K562 (cell line): Measurements from ENCODE around the gene ADCY1. TPM values are rescaled to one million over a fixed set of nuclear protein-coding genes. Genes with fewer than 3 reads are reported as not detected.

Experiments used
- BDP1 ChIP-seq: IDR thresholded peaks from 3 replicates; pipeline ENCODE4 v1.6.1; 2011; ENCODE audit not compliant: insufficient read length, insufficient read depth
- FOS ChIP-seq: IDR thresholded peaks from 3 replicates; pipeline ENCODE4 v1.6.1; 2011; ENCODE audit not compliant: insufficient read length; ENCODE audit errors: extremely low read depth
- POLR3A ChIP-seq: IDR thresholded peaks from 2 replicates; pipeline ENCODE4 v1.6.1; 2011; ENCODE audit warnings: borderline replicate concordance, mild to moderate bottlenecking, moderate library complexity; ENCODE audit not compliant: insufficient read length, insufficient read depth; ENCODE audit errors: extremely low read depth
- SIN3B ChIP-seq: fragments of 450-650 bp; IDR thresholded peaks from 2 replicates; pipeline ENCODE4 v1.6.1; 2017; ENCODE audit warnings: low read depth, mild to moderate bottlenecking, moderate library complexity
- SMAD4 ChIP-seq: fragments of 250-450 bp; sonication (Bioruptor Pico); conservative IDR thresholded peaks from 2 replicates; pipeline ENCODE4 v1.8.0; 2021; ENCODE audit warnings: inconsistent platforms, mild to moderate bottlenecking, moderate library complexity
- SOX6 ChIP-seq: fragments of 450-650 bp; IDR thresholded peaks from 2 replicates; pipeline ENCODE4 v1.6.1; 2014; ENCODE audit warnings: mild to moderate bottlenecking
- SPI1 ChIP-seq: IDR thresholded peaks from 2 replicates; pipeline ENCODE4 v1.6.1; 2011; ENCODE audit warnings: low read depth, low read length, control low read depth, borderline replicate concordance
- SREBF1 ChIP-seq: fragments of 150-350 bp; IDR thresholded peaks from 2 replicates; pipeline ENCODE4 v1.6.1; 2014; ENCODE audit warnings: antibody characterized with exemption, low read depth, low read length, borderline replicate concordance
- STAT5B ChIP-seq: fragments of 250-450 bp; sonication (Bioruptor Pico); IDR thresholded peaks from 2 replicates; pipeline ENCODE4 v1.8.0; 2021; ENCODE audit warnings: mild to moderate bottlenecking, inconsistent platforms
- polyA plus RNA-seq, 8 experiments: library from polyadenylated mRNA; depleted of rRNA in 4 of 8; stranded (reverse) in 5 of 8; unstranded in 3 of 8; fragments of >200 nt; fragmentation: Nextera tagmentation in 2 of 8; fragmentation: Illumina TruSeq in 1 of 8; extraction: Ambion mirVana in 2 of 8; extraction: Trizol in 1 of 8; gene quantifications; 2 replicates each; pipeline versions ENCODE4 v1.2.1 to v1.2.3, GENCODE V29; 2011 to 2014; ENCODE audit warnings: inconsistent platforms in 1 of 8, missing spikeins in 1 of 8
- total RNA-seq, 7 experiments: library from RNA; depleted of rRNA in 6 of 7; stranded (reverse); fragments of >200 nt in 6 of 7; fragmentation: Illumina TruSeq in 2 of 7; extraction: Trizol in 2 of 7; gene quantifications; 2 replicates each; pipeline versions ENCODE4 v1.2.1 to v1.2.3, GENCODE V29; 2011 to 2021; ENCODE audit warnings: low replicate concordance in 1 of 7
- TF ChIP-seq, protein P1 (sequence below): fragments of 450-650 bp; IDR thresholded peaks from 2 replicates; pipeline ENCODE4 v1.6.1; 2017; ENCODE audit warnings: antibody characterized with exemption, mild to moderate bottlenecking
- TF ChIP-seq, protein P2 (sequence below): fragments of 450-650 bp; IDR thresholded peaks from 2 replicates; pipeline ENCODE4 v1.6.1; 2016
- TF ChIP-seq, protein P3 (sequence below): fragments of 250-450 bp; sonication (Bioruptor Pico); IDR thresholded peaks from 2 replicates; pipeline ENCODE4 v1.9.0; 2021; ENCODE audit warnings: mild to moderate bottlenecking
- TF ChIP-seq, protein P4 (sequence below): fragments of 250-450 bp; sonication (Bioruptor Pico); IDR thresholded peaks from 2 replicates; pipeline ENCODE4 v1.8.0; 2021; ENCODE audit warnings: mild to moderate bottlenecking, moderate library complexity

ADCY1 gene
- total and polyA plus RNA-seq, 9 of the 15 experiments (the other 6 are each of a cell fraction or from before 2014, with no cell fraction given): under 0.01 to 0.18 (median 0.10) TPM; not detected in 4

DNA sequence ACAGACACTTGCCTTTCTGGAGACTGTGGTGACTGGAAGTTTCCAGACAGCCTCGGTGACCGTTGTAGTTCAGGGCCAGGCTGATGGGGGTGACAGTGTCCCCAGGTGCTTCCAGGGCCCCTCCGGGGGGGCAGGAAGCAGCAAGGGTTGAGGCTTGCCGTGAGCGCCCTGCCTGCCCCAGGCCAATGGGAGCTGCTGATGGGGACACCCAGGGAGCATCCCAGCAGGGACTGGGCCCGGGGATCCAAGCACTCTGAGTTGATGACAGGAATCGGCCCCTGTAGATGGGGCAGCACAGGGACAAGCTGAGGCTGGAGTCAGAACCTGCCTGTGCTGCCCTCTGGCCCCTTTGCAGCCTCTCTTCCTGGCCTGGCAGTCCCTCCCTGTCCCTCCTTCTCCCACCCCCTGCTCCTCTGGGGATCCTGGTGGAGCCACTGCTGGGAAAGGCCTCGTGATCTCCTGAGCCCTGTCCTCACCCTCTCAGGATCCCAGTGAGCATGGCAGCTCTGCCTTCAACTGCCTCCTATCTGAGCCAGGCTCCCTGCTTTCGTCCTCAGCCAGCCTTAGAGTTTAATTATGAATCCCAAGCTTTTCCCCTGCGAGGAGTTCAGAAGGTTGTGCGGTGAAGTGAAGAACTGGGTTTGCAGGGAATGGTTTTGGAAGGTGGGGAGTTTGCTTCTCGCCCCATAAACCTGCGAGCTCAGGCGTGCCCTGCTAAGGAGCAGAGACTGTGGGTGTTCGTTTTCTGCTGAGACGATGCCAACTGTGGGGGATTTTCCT is 84.7 kb downstream of the ADCY1 start (continued):
- TF ChIP-seq, protein P1, sequence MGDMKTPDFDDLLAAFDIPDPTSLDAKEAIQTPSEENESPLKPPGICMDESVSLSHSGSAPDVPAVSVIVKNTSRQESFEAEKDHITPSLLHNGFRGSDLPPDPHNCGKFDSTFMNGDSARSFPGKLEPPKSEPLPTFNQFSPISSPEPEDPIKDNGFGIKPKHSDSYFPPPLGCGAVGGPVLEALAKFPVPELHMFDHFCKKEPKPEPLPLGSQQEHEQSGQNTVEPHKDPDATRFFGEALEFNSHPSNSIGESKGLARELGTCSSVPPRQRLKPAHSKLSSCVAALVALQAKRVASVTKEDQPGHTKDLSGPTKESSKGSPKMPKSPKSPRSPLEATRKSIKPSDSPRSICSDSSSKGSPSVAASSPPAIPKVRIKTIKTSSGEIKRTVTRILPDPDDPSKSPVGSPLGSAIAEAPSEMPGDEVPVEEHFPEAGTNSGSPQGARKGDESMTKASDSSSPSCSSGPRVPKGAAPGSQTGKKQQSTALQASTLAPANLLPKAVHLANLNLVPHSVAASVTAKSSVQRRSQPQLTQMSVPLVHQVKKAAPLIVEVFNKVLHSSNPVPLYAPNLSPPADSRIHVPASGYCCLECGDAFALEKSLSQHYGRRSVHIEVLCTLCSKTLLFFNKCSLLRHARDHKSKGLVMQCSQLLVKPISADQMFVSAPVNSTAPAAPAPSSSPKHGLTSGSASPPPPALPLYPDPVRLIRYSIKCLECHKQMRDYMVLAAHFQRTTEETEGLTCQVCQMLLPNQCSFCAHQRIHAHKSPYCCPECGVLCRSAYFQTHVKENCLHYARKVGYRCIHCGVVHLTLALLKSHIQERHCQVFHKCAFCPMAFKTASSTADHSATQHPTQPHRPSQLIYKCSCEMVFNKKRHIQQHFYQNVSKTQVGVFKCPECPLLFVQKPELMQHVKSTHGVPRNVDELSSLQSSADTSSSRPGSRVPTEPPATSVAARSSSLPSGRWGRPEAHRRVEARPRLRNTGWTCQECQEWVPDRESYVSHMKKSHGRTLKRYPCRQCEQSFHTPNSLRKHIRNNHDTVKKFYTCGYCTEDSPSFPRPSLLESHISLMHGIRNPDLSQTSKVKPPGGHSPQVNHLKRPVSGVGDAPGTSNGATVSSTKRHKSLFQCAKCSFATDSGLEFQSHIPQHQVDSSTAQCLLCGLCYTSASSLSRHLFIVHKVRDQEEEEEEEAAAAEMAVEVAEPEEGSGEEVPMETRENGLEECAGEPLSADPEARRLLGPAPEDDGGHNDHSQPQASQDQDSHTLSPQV: no peak
- TF ChIP-seq SIN3B (no peak), STAT5B (no peak), SMAD4 (CRISPR knock-in tag) (no peak), BDP1 (no peak), SREBF1 (no peak), POLR3A (no peak), FOS (no peak), SPI1 (no peak), SOX6 (no peak)
- TF ChIP-seq, protein P2, sequence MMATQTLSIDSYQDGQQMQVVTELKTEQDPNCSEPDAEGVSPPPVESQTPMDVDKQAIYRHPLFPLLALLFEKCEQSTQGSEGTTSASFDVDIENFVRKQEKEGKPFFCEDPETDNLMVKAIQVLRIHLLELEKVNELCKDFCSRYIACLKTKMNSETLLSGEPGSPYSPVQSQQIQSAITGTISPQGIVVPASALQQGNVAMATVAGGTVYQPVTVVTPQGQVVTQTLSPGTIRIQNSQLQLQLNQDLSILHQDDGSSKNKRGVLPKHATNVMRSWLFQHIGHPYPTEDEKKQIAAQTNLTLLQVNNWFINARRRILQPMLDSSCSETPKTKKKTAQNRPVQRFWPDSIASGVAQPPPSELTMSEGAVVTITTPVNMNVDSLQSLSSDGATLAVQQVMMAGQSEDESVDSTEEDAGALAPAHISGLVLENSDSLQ: no peak
- TF ChIP-seq, protein P3, sequence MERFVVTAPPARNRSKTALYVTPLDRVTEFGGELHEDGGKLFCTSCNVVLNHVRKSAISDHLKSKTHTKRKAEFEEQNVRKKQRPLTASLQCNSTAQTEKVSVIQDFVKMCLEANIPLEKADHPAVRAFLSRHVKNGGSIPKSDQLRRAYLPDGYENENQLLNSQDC (CRISPR knock-in tag): no peak
- TF ChIP-seq, protein P4, sequence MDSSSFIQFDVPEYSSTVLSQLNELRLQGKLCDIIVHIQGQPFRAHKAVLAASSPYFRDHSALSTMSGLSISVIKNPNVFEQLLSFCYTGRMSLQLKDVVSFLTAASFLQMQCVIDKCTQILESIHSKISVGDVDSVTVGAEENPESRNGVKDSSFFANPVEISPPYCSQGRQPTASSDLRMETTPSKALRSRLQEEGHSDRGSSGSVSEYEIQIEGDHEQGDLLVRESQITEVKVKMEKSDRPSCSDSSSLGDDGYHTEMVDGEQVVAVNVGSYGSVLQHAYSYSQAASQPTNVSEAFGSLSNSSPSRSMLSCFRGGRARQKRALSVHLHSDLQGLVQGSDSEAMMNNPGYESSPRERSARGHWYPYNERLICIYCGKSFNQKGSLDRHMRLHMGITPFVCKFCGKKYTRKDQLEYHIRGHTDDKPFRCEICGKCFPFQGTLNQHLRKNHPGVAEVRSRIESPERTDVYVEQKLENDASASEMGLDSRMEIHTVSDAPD: no peak
